ENCODE measurements around the gene PKIG. TPM values are rescaled to one million over a fixed set of nuclear protein-coding genes. Genes with fewer than 3 reads are reported as not detected.
A peak's percentile ranks its signal among the peaks of the same experiment; 100 is the strongest.

Gene PKIG
- total RNA-seq, 1 donor from 2014 or later = 29.3 TPM

- TF ChIP-seq, protein P1, sequence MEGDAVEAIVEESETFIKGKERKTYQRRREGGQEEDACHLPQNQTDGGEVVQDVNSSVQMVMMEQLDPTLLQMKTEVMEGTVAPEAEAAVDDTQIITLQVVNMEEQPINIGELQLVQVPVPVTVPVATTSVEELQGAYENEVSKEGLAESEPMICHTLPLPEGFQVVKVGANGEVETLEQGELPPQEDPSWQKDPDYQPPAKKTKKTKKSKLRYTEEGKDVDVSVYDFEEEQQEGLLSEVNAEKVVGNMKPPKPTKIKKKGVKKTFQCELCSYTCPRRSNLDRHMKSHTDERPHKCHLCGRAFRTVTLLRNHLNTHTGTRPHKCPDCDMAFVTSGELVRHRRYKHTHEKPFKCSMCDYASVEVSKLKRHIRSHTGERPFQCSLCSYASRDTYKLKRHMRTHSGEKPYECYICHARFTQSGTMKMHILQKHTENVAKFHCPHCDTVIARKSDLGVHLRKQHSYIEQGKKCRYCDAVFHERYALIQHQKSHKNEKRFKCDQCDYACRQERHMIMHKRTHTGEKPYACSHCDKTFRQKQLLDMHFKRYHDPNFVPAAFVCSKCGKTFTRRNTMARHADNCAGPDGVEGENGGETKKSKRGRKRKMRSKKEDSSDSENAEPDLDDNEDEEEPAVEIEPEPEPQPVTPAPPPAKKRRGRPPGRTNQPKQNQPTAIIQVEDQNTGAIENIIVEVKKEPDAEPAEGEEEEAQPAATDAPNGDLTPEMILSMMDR (IDR thresholded peaks at IDR 0.05) = no peak
- Mint-ChIP-seq H3K4me1 (ENCODE audit: low read depth) (peaks cover 18% of the 10 kb centered on the region), H3K9me3 (ENCODE audit: low read depth) (no peaks in the 10 kb centered on the region), H3K27ac (ENCODE audit: unreplicated experiment) (no peak overlapping the region), H3K36me3 (ENCODE audit: low read depth) (no peaks in the 10 kb centered on the region), H3K4me3 (ENCODE audit: unreplicated experiment) (no peak overlapping the region), H3K27me3 (ENCODE audit: low read depth) (no peaks in the 10 kb centered on the region)
- DNase-seq (ENCODE audit: low spot score) = no peak
Observed at GRCh38 chr20:44599715-44600114, 17.3 kb downstream of the PKIG start.

DNA sequence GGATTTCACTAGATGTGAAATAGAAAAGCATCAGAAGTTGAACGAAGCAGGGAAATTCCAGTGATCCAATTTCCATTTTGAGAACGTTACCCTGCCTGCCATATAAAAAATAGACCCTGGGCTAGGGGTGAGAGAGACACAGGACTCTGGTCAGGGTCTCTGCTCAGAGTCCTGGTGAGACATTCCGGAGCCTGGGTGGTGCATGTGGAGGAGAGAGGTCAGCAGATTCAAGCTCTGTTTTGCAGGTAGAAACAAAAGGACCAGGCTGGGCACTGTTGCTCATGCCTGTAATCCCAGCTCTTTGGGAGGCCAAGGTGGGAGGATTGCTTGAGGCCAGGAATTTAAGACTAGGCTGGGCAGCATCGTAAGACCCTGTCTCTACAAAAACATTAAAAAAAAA, 17.9 kb downstream of the PKIG start:
- Mint-ChIP-seq H3K4me3 (ENCODE audit: unreplicated experiment) (no peak overlapping the region), H3K4me1 (ENCODE audit: low read depth) (peaks cover 13% of the 10 kb centered on the region), H3K27me3 (ENCODE audit: low read depth) (no peaks in the 10 kb centered on the region), H3K9me3 (ENCODE audit: low read depth) (no peaks in the 10 kb centered on the region), H3K27ac (ENCODE audit: unreplicated experiment) (peak overlapping the region; percentile 92), H3K36me3 (ENCODE audit: low read depth) (no peaks in the 10 kb centered on the region)
- no peak for DNase-seq (ENCODE audit: low spot score)
- TF ChIP-seq, protein P1 (IDR thresholded peaks at IDR 0.05) = no peak

- Mint-ChIP-seq H3K36me3 (ENCODE audit: low read depth) (no peaks in the 10 kb centered on the region), H3K27ac (ENCODE audit: unreplicated experiment) (peak overlapping the region; percentile 92), H3K9me3 (ENCODE audit: low read depth) (no peaks in the 10 kb centered on the region), H3K4me1 (ENCODE audit: low read depth) (peaks cover 13% of the 10 kb centered on the region), H3K27me3 (ENCODE audit: low read depth) (no peaks in the 10 kb centered on the region), H3K4me3 (ENCODE audit: unreplicated experiment) (no peak overlapping the region)
- no peak for DNase-seq (ENCODE audit: low spot score)
- TF ChIP-seq, protein P1 (IDR thresholded peaks at IDR 0.05) = no peak
Observed at GRCh38 chr20:44600758-44601201, 18.4 kb downstream of the PKIG start.

- DNase-seq (ENCODE audit: low spot score) = no peak
- Mint-ChIP-seq H3K9me3 (ENCODE audit: low read depth) (no peaks in the 10 kb centered on the region), H3K36me3 (ENCODE audit: low read depth) (no peaks in the 10 kb centered on the region), H3K4me1 (ENCODE audit: low read depth) (peaks cover 13% of the 10 kb centered on the region), H3K27me3 (ENCODE audit: low read depth) (no peaks in the 10 kb centered on the region), H3K4me3 (ENCODE audit: unreplicated experiment) (no peak overlapping the region), H3K27ac (ENCODE audit: unreplicated experiment) (peak overlapping the region; percentile 92)
- TF ChIP-seq, protein P1 (IDR thresholded peaks at IDR 0.05) = no peak
Observed at GRCh38 chr20:44601236-44601671, 18.9 kb downstream of the PKIG start.

DNA sequence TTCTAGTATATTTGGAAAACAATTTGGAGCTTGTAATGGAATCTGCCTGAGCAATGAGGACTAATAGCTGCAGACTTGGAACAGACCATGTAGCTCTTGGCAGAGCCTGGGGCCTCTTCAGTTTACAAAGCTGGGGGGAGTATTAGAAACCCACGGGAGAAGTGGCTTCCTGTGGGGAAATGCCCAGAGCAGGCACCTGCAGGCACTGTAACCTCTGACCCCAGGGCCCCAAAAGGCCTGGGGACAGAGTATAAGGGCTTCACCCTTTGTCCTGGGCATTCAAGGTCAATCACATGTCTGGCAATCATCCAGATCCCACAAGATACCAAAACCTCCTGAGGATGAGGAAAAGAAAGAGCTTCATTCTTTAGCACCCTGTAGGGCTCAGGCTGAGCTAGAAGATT, 19.4 kb downstream of the PKIG start:
- Mint-ChIP-seq H3K27ac (ENCODE audit: unreplicated experiment) (peak overlapping the region; percentile 92), H3K9me3 (ENCODE audit: low read depth) (no peaks in the 10 kb centered on the region), H3K4me3 (ENCODE audit: unreplicated experiment) (no peak overlapping the region), H3K4me1 (ENCODE audit: low read depth) (peaks cover 13% of the 10 kb centered on the region), H3K36me3 (ENCODE audit: low read depth) (no peaks in the 10 kb centered on the region), H3K27me3 (ENCODE audit: low read depth) (no peaks in the 10 kb centered on the region)
- DNase-seq (ENCODE audit: low spot score) = no peak
- TF ChIP-seq, protein P1 (IDR thresholded peaks at IDR 0.05) = peak; percentile 10

Data from chondrocyte (in vitro differentiated cells).